Measurements from ENCODE around the gene AGBL5.
"Not testable (repeated sequence)": the region's sequence is repeated elsewhere in the genome, so short reads cannot be mapped to it uniquely, and the experiment has no call there.

Gene AGBL5

DNA sequence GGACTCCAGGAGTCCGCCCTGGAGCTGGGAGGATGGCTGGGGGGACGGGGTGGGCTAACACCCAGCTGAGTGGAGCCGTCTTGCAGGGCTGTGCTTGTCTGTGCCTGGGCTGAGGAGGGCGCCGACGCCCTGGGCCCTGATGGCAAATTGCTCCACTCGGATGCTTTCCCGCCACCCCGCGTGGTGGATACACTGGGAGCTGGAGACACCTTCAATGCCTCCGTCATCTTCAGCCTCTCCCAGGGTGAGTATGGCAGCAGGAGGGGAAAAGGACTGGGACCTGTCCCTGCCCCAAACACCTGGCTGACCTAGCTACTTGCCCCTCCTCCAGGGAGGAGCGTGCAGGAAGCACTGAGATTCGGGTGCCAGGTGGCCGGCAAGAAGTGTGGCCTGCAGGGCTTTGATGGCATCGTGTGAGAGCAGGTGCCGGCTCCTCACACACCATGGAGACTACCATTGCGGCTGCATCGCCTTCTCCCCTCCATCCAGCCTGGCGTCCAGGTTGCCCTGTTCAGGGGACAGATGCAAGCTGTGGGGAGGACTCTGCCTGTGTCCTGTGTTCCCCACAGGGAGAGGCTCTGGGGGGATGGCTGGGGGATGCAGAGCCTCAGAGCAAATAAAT is 48.0 kb downstream of the AGBL5 start:
- no peak for DNase-seq (ENCODE audit: low read depth)
- TF ChIP-seq, protein P1, sequence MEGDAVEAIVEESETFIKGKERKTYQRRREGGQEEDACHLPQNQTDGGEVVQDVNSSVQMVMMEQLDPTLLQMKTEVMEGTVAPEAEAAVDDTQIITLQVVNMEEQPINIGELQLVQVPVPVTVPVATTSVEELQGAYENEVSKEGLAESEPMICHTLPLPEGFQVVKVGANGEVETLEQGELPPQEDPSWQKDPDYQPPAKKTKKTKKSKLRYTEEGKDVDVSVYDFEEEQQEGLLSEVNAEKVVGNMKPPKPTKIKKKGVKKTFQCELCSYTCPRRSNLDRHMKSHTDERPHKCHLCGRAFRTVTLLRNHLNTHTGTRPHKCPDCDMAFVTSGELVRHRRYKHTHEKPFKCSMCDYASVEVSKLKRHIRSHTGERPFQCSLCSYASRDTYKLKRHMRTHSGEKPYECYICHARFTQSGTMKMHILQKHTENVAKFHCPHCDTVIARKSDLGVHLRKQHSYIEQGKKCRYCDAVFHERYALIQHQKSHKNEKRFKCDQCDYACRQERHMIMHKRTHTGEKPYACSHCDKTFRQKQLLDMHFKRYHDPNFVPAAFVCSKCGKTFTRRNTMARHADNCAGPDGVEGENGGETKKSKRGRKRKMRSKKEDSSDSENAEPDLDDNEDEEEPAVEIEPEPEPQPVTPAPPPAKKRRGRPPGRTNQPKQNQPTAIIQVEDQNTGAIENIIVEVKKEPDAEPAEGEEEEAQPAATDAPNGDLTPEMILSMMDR (conservative IDR thresholded peaks at IDR 0.05; ENCODE audit: low read length): no peak
- no peak overlapping the region for H3K4me3 ChIP-seq (ENCODE audit: low read length)

- H3K4me3 ChIP-seq (ENCODE audit: low read length): no peak overlapping the region
- TF ChIP-seq, protein P1 (conservative IDR thresholded peaks at IDR 0.05; ENCODE audit: low read length): no peak
- DNase-seq (ENCODE audit: low read depth): no peak
Observed at GRCh38 chr2:27100036-27100435, 48.6 kb downstream of the AGBL5 start.

- no peak for DNase-seq (ENCODE audit: low read depth)
- H3K4me3 ChIP-seq (ENCODE audit: low read length): no peak overlapping the region
- TF ChIP-seq, protein P1 (conservative IDR thresholded peaks at IDR 0.05; ENCODE audit: low read length): no peak
Observed at GRCh38 chr2:27102329-27102728, 50.9 kb downstream of the AGBL5 start.

- DNase-seq (ENCODE audit: low read depth): no peak
- TF ChIP-seq, protein P1 (conservative IDR thresholded peaks at IDR 0.05; ENCODE audit: low read length): no peak
- no peak overlapping the region for H3K4me3 ChIP-seq (ENCODE audit: low read length)
Observed at GRCh38 chr2:27105981-27106380, 54.5 kb downstream of the AGBL5 start.

DNA sequence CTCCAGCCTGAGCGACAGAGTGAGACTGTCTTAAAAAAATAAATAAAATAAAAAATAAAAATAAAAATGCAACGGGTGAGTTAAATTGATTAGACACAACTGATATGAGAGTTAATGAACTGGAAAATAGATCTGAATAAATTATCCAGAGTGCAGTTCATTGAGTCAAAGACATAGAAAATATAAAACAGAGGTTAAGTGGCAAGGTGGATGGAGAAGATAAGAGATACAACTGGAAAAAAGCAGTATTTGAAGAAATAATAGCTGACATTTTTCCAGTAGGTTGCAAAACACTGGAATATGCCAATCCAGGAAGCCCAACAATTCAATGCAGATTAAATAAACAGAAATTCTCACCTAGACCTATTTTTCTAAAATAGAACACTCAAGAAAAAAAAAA is 56.8 kb downstream of the AGBL5 start:
- no peak for DNase-seq (ENCODE audit: low read depth)
- TF ChIP-seq, protein P1 (conservative IDR thresholded peaks at IDR 0.05; ENCODE audit: low read length): no peak
- no peak overlapping the region for H3K4me3 ChIP-seq (ENCODE audit: low read length)

DNA sequence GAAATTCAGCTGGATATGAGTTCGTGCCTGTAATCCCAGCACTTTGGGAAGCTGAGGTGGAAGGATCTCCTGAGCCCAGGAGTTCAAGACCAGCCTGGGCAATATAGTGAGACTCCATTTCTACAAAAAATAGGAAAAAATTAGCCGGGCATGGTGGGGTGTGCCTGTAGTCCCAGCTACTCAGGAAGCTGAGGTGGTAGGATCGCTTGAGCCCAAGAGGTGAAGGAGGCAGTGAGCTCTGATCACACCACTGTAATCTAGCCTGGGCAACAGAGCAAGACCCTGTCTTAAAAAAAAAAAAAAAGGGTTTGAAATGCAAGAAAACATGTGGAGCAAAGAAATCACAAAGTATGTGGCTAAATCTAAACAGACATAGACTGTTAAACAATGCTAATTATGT is 57.6 kb downstream of the AGBL5 start:
- TF ChIP-seq, protein P1 (conservative IDR thresholded peaks at IDR 0.05; ENCODE audit: low read length): no peak
- no peak overlapping the region for H3K4me3 ChIP-seq (ENCODE audit: low read length)
- no peak for DNase-seq (ENCODE audit: low read depth)

DNA sequence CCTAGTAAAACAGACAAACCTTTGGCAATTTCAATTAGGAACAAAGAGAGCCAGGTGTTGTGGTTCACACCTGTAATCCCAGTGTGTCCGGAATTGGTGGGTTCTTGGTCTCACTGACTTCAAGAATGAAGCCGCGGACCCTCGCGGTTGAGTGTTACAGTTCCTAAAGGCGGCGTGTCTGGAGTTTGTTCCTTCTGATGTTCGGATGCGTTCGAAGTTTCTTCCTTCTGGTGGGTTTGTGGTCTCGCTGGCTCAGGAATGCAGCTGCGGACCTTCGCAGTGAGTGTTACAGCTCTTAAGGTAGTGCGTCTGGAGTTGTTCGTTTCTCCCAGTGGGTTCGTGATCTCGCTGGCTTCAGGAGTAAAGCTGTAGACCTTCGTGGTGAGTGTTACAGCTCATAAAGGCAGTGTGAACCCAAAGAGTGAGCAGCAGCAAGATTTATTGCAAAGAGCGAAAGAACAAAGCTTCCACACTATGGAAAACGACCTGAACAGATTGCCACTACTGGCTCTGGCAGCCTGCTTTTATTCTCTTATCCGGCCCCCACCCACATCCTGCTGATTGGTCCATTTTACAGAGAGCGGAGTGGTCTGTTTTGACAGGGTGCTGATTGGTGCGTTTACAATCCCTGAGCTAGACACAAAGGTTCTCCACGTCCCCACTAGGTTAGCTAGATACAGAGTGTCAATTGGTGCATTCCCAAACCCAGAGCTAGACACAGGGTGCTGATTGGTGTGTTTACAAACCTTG is 59.3 kb downstream of the AGBL5 start:
- not testable (repeated sequence) for H3K4me3 ChIP-seq (ENCODE audit: low read length)

DNA sequence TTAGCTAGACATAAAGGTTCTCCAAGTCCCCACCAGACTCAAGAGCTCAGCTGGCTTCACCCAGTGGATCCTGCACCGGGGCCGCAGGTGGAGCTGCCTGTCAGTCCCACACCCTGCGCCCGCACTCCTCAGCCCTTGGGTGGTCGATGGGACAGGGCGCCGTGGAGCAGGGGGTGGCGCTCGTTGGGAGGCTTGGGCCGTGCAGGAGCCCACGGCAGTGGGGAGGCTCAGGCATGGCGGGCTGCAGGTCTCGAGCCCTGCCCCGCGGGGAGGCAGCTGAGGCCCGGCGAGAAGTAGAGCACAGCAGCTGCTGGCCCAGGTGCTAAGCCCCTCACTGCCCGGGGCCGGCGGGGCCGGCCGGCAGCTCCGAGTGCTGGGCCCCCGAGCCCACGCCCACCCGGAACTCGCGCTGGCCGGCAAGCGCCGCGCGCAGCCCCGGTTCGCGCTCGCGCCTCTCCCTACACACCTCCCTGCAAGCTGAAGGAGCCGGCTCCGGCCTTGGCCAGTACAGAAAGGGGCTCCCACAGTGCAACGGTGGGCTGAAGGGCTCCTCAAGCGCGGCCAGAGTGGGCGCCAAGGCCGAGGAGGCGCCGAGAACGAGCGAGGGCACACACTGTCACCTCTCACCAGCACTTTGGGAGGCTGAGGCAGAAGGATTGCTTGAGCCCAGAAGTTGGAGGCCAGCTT is 60.1 kb downstream of the AGBL5 start:
- DNase-seq (ENCODE audit: low read depth); H3K4me3 ChIP-seq (ENCODE audit: low read length): not testable (repeated sequence)

More for the DNA sequence above, 59.3 kb downstream of the AGBL5 start:
- not testable (repeated sequence) for DNase-seq (ENCODE audit: low read depth)
